Measurements from ENCODE around the gene FEV. TPM values are rescaled to one million over a fixed set of nuclear protein-coding genes. Genes with fewer than 3 reads are reported as not detected.
A peak's percentile ranks its signal among the peaks of the same experiment; 100 is the strongest.

FEV gene
- total and polyA plus RNA-seq, 2 experiments from 2014 or later, result 0.58 to 0.70 TPM

GRCh38 chr2:218992196-218992595 is 7.2 kb upstream of the FEV start:
- H3K27ac ChIP-seq, result no peak overlapping the region
- peaks cover 91% of the 10 kb centered on the region for H3K27me3 ChIP-seq
- no peak overlapping the region for H3K4me2 ChIP-seq
- no peaks in the 10 kb centered on the region for H3K36me3 ChIP-seq (replicated peaks; ENCODE audit: insufficient read depth, low read depth)
- peaks cover 12% of the 10 kb centered on the region for H3K4me1 ChIP-seq (ENCODE audit: insufficient read depth)
- no peaks in the 10 kb centered on the region for H3K79me2 ChIP-seq
- DNase-seq (ENCODE audit: low spot score), result no peak
- no peak overlapping the region for H3K4me3 ChIP-seq
- H2AFZ ChIP-seq, result no peak overlapping the region
- H4K20me1 ChIP-seq (ENCODE audit: insufficient read depth, poor library complexity, severe bottlenecking), result no peaks in the 10 kb centered on the region
- WGBS (ENCODE audit: low lambda C conversion rate, missing lambda C conversion rate), result 36% methylated on average over 7 of the region's 7 CpGs
- TF ChIP-seq EZH2phosphoT487 (IDR thresholded peaks at IDR 0.05; ENCODE audit: low read depth, severe bottlenecking, unreplicated experiment) (no peak), CTCF (IDR thresholded peaks at IDR 0.05; ENCODE audit: poor library complexity) (no peak), EZH2 (IDR thresholded peaks at IDR 0.05; ENCODE audit: borderline replicate concordance) (no peak)
- H3K9me2 ChIP-seq (replicated peaks; ENCODE audit: insufficient read depth), result no peaks in the 10 kb centered on the region
- no peaks in the 10 kb centered on the region for H3K9me3 ChIP-seq (ENCODE audit: low read depth)

- Histone ChIP-seq H3K36me3 (replicated peaks; ENCODE audit: insufficient read depth, low read depth) (no peaks in the 10 kb centered on the region), H3K9me3 (ENCODE audit: low read depth) (no peaks in the 10 kb centered on the region), H3K4me3 (no peak overlapping the region), H2AFZ (no peak overlapping the region), H3K4me1 (ENCODE audit: insufficient read depth) (peaks cover 12% of the 10 kb centered on the region), H3K27ac (no peak overlapping the region), H3K4me2 (no peak overlapping the region), H3K9me2 (replicated peaks; ENCODE audit: insufficient read depth) (no peaks in the 10 kb centered on the region), H3K27me3 (peaks cover 96% of the 10 kb centered on the region), H4K20me1 (ENCODE audit: insufficient read depth, poor library complexity, severe bottlenecking) (no peaks in the 10 kb centered on the region), H3K79me2 (no peaks in the 10 kb centered on the region)
- DNase-seq (ENCODE audit: low spot score), result peak; percentile 53
- TF ChIP-seq EZH2phosphoT487 (IDR thresholded peaks at IDR 0.05; ENCODE audit: low read depth, severe bottlenecking, unreplicated experiment) (no peak), EZH2 (IDR thresholded peaks at IDR 0.05; ENCODE audit: borderline replicate concordance) (peak; percentile 41)
- WGBS (ENCODE audit: low lambda C conversion rate, missing lambda C conversion rate), result 9% methylated on average over 13 of the region's 13 CpGs
Measured at GRCh38 chr2:218991674-218992168, 6.7 kb upstream of the FEV start.

- TF ChIP-seq EZH2 (IDR thresholded peaks at IDR 0.05; ENCODE audit: borderline replicate concordance), result no peak
- TF ChIP-seq CTCF (IDR thresholded peaks at IDR 0.05; ENCODE audit: poor library complexity), result no peak
- no peak for TF ChIP-seq EZH2phosphoT487 (IDR thresholded peaks at IDR 0.05; ENCODE audit: low read depth, severe bottlenecking, unreplicated experiment)
- Histone ChIP-seq H3K79me2 (no peaks in the 10 kb centered on the region), H3K27ac (no peak overlapping the region), H3K4me2 (no peak overlapping the region), H3K9me3 (ENCODE audit: low read depth) (no peaks in the 10 kb centered on the region), H2AFZ (no peak overlapping the region), H3K4me1 (ENCODE audit: insufficient read depth) (peaks cover 12% of the 10 kb centered on the region), H3K36me3 (replicated peaks; ENCODE audit: insufficient read depth, low read depth) (no peaks in the 10 kb centered on the region), H3K4me3 (no peak overlapping the region), H4K20me1 (ENCODE audit: insufficient read depth, poor library complexity, severe bottlenecking) (no peaks in the 10 kb centered on the region), H3K9me2 (replicated peaks; ENCODE audit: insufficient read depth) (no peaks in the 10 kb centered on the region), H3K27me3 (peaks cover 99% of the 10 kb centered on the region)
- 21% methylated on average over 5 of the region's 6 CpGs for WGBS (ENCODE audit: low lambda C conversion rate, missing lambda C conversion rate)
- no peak for DNase-seq (ENCODE audit: low spot score)
Measured at GRCh38 chr2:218990612-218991011, 5.6 kb upstream of the FEV start.

DNA sequence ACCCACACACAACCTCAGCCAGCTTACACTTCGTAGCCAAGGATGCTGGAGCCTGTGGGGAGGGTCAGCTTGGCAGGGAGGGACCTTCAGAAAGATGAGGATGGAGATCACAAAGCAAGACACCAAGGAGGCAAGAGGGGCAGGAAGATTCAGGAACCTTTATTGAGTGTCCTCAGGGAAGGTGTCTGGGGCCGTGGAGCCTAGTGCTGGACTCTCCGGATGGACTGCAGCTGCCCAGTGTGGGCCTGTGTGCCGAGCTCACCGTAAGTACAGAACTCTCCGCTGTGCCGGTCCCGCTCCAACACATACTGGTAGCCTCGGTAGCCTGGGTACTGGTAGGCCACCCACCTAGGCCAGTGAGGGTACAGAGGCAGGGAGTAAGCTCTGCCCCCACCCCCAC is 5.1 kb upstream of the FEV start:
- Histone ChIP-seq H3K27me3 (peaks cover 99% of the 10 kb centered on the region), H3K4me1 (ENCODE audit: insufficient read depth) (peaks cover 14% of the 10 kb centered on the region), H3K36me3 (replicated peaks; ENCODE audit: insufficient read depth, low read depth) (no peaks in the 10 kb centered on the region), H3K9me3 (ENCODE audit: low read depth) (no peaks in the 10 kb centered on the region), H4K20me1 (ENCODE audit: insufficient read depth, poor library complexity, severe bottlenecking) (no peaks in the 10 kb centered on the region), H3K79me2 (no peaks in the 10 kb centered on the region), H3K4me3 (no peak overlapping the region), H3K27ac (no peak overlapping the region), H3K4me2 (no peak overlapping the region), H3K9me2 (replicated peaks; ENCODE audit: insufficient read depth) (no peaks in the 10 kb centered on the region), H2AFZ (no peak overlapping the region)
- WGBS (ENCODE audit: low lambda C conversion rate, missing lambda C conversion rate), result 40% methylated on average over 9 of the region's 9 CpGs
- TF ChIP-seq CTCF (IDR thresholded peaks at IDR 0.05; ENCODE audit: poor library complexity) (no peak), EZH2 (IDR thresholded peaks at IDR 0.05; ENCODE audit: borderline replicate concordance) (no peak), EZH2phosphoT487 (IDR thresholded peaks at IDR 0.05; ENCODE audit: low read depth, severe bottlenecking, unreplicated experiment) (no peak)
- no peak for DNase-seq (ENCODE audit: low spot score)

Measured in hepatocyte (in vitro differentiated cells).